H1 (cell line): ENCODE results near the gene SEMA3F. TPM values are rescaled to one million over a fixed set of nuclear protein-coding genes. Genes with fewer than 3 reads are reported as not detected.

ENCODE experiments used
- CTCF ChIA-PET: fragments of 300-600 bp; sonication (Branson Sonifier 250); formaldehyde crosslinking; loops from one replicate; lab custom pipeline; 2021; ENCODE audit not compliant: partially characterized antibody; lab: Charles Lee
- POLR2A ChIA-PET: fragments of 300-600 bp; sonication (Branson Sonifier 250); formaldehyde crosslinking; loops from one replicate; lab custom pipeline; 2021; ENCODE audit warnings: inconsistent platforms; ENCODE audit not compliant: partially characterized antibody; lab: Charles Lee
- DNase-seq, 2 experiments: peaks; one replicate each; pipeline versions ENCODE4 v3.0.0 to v3.0.0-alpha.2; 2010 to 2022; ENCODE audit warnings: low spot score in 2 of 2, low read depth in 1 of 2, mixed read lengths in 1 of 2
- FAIRE-seq: peaks from 2 replicates; lab custom pipeline; 2011; peaks lifted over from hg19 to GRCh38; lab: Jason Lieb, UNC
- H2AFZ ChIP-seq: 2 replicates; pipeline ENCODE4 v1.8.1; 2012; ENCODE audit warnings: low read length, inconsistent platforms
- H2AK5ac ChIP-seq: 2 replicates; pipeline ENCODE4 v1.6.1; 2013; ENCODE audit warnings: low read depth, low read length
- H2BK120ac ChIP-seq: replicated peaks from 2 replicates; pipeline ENCODE3; 2013; ENCODE audit warnings: low read depth, low read length, inconsistent platforms
- H2BK12ac ChIP-seq: 2 replicates; pipeline ENCODE4 v1.6.1; 2013; ENCODE audit warnings: low read depth, low read length
- H2BK15ac ChIP-seq: 2 replicates; pipeline ENCODE4 v1.6.1; 2013; ENCODE audit warnings: low read length
- H2BK20ac ChIP-seq: 2 replicates; pipeline ENCODE4 v1.6.1; 2013; ENCODE audit warnings: low read length
- H2BK5ac ChIP-seq: 2 replicates; pipeline ENCODE4 v1.6.1; 2013; ENCODE audit warnings: low read depth, low read length
- H3K14ac ChIP-seq: 2 replicates; pipeline ENCODE4 v1.6.1; 2013; ENCODE audit warnings: inconsistent platforms; ENCODE audit not compliant: insufficient read length
- H3K18ac ChIP-seq: 2 replicates; pipeline ENCODE4 v1.6.1; 2013; ENCODE audit warnings: low read length; ENCODE audit errors: extremely low read depth
- H3K23ac ChIP-seq: 2 replicates; pipeline ENCODE4 v1.6.1; 2013; ENCODE audit warnings: inconsistent platforms; ENCODE audit not compliant: insufficient read length
- H3K23me2 ChIP-seq: 2 replicates; pipeline ENCODE4 v1.6.1; 2013; ENCODE audit warnings: low read depth, low read length
- H3K27ac ChIP-seq: 2 replicates; pipeline ENCODE4 v1.6.1; 2011; ENCODE audit warnings: low read depth, low read length, inconsistent platforms
- H3K27me3 ChIP-seq, 4 experiments: replicated peaks in 1 of 4; 1 replicate in 1 of 4; 2 replicates in 3 of 4; pipeline versions ENCODE4 v1.6.1 to v1.8.1; 2011 to 2013; ENCODE audit warnings: low read length in 3 of 4, mild to moderate bottlenecking in 3 of 4, inconsistent platforms in 2 of 4, mixed read lengths in 2 of 4, moderate library complexity in 1 of 4; ENCODE audit not compliant: control insufficient read depth in 3 of 4, insufficient read depth in 3 of 4; ENCODE audit errors: extremely low read depth in 1 of 4
- H3K36me3 ChIP-seq, 4 experiments: 2 replicates each; pipeline versions ENCODE4 v1.6.1 to v1.8.1; 2011 to 2013; ENCODE audit warnings: mild to moderate bottlenecking in 4 of 4, low read length in 3 of 4, moderate library complexity in 2 of 4, control low read depth in 1 of 4, inconsistent platforms in 1 of 4; ENCODE audit not compliant: insufficient read depth in 4 of 4, control insufficient read depth in 2 of 4
- H3K4ac ChIP-seq: replicated peaks from 2 replicates; pipeline ENCODE3; 2013; ENCODE audit warnings: low read length, low read depth, mixed read lengths, inconsistent platforms; ENCODE audit not compliant: insufficient read length
- H3K4me1 ChIP-seq, 4 experiments: replicated peaks in 1 of 4; 1 replicate in 1 of 4; 2 replicates in 3 of 4; pipeline versions ENCODE4 v1.6.1 to v1.8.1; 2011 to 2013; ENCODE audit warnings: low read length in 3 of 4, inconsistent platforms in 2 of 4, mixed read lengths in 1 of 4; ENCODE audit not compliant: insufficient read depth in 4 of 4, control insufficient read depth in 3 of 4
- H3K4me2 ChIP-seq, 2 experiments: 2 replicates each; pipeline versions ENCODE4 v1.6.1 to v1.8.1; 2011 to 2013; ENCODE audit warnings: low read depth in 2 of 2, low read length in 2 of 2, control low read depth in 1 of 2, inconsistent platforms in 1 of 2, mild to moderate bottlenecking in 1 of 2; ENCODE audit not compliant: insufficient read depth in 1 of 2
- H3K4me3 ChIP-seq, 4 experiments: fragments of 200-600, 300-600 bp in 1 of 4; sonication (generic), shearing (Covaris generic), sonication (Bioruptor Twin) in 1 of 4; 2 replicates each; pipeline versions ENCODE4 v1.5.1 to v1.8.1; 2011 to 2016; ENCODE audit warnings: low read length in 4 of 4, low read depth in 3 of 4, control low read depth in 2 of 4, inconsistent platforms in 2 of 4, mild to moderate bottlenecking in 2 of 4, mixed read lengths in 1 of 4, moderate library complexity in 1 of 4; ENCODE audit not compliant: insufficient read depth in 2 of 4; ENCODE audit errors: extremely low read depth in 1 of 4
- H3K56ac ChIP-seq: replicated peaks from 2 replicates; pipeline ENCODE3; 2013; ENCODE audit warnings: low read depth, mild to moderate bottlenecking, mixed read lengths, low read length, inconsistent platforms; ENCODE audit not compliant: insufficient read length
- H3K79me1 ChIP-seq: 2 replicates; pipeline ENCODE4 v1.6.1; 2013; ENCODE audit warnings: low read depth, low read length, control low read depth
- H3K79me2 ChIP-seq, 2 experiments: 2 replicates each; pipeline versions ENCODE4 v1.6.1 to v1.8.1; 2012 to 2013; ENCODE audit warnings: low read length in 2 of 2, mild to moderate bottlenecking in 2 of 2, inconsistent platforms in 1 of 2; ENCODE audit not compliant: insufficient read depth in 2 of 2, control insufficient read depth in 1 of 2
- H3K9ac ChIP-seq, 4 experiments: replicated peaks in 1 of 4; 1 replicate in 1 of 4; 2 replicates in 3 of 4; pipeline versions ENCODE4 v1.6.1 to v1.8.1; 2011 to 2013; ENCODE audit warnings: low read depth in 3 of 4, low read length in 3 of 4, control low read depth in 2 of 4, mild to moderate bottlenecking in 2 of 4, moderate library complexity in 2 of 4, inconsistent platforms in 1 of 4; ENCODE audit errors: extremely low read depth in 1 of 4
- H3K9me3 ChIP-seq, 2 experiments: 2 replicates each; pipeline versions ENCODE4 v1.6.1 to v1.8.1; 2012 to 2013; ENCODE audit warnings: mild to moderate bottlenecking in 2 of 2, moderate library complexity in 2 of 2, control low read depth in 1 of 2, inconsistent platforms in 1 of 2, low read depth in 1 of 2, low read length in 1 of 2, mixed read lengths in 1 of 2; ENCODE audit not compliant: insufficient read depth in 2 of 2
- H4K20me1 ChIP-seq, 2 experiments: replicated peaks in 1 of 2; 2 replicates each; pipeline versions ENCODE3 to v1.8.1; 2011 to 2013; ENCODE audit warnings: inconsistent platforms in 2 of 2, low read length in 2 of 2, mild to moderate bottlenecking in 1 of 2; ENCODE audit not compliant: insufficient read depth in 2 of 2, control insufficient read depth in 1 of 2
- H4K5ac ChIP-seq: 2 replicates; pipeline ENCODE4 v1.6.1; 2013; ENCODE audit warnings: low read length, low read depth, mixed read lengths, inconsistent platforms; ENCODE audit not compliant: insufficient read length
- H4K8ac ChIP-seq: 2 replicates; pipeline ENCODE4 v1.8.0; 2013; ENCODE audit warnings: mild to moderate bottlenecking, moderate library complexity, low read length, inconsistent platforms; ENCODE audit not compliant: insufficient read depth; ENCODE audit errors: extremely low read depth
- H4K91ac ChIP-seq: replicated peaks from 2 replicates; pipeline ENCODE3; 2013; ENCODE audit warnings: low read length, mixed read lengths, inconsistent platforms; ENCODE audit not compliant: insufficient read length
- CBX8 ChIP-seq: fragments of 300-800, 300-1000 bp; sonication (generic); IDR thresholded peaks from 2 replicates; pipeline ENCODE4 v1.7.1; 2016; ENCODE audit warnings: low read depth, low read length, borderline replicate concordance
- CEBPB ChIP-seq: IDR thresholded peaks from 2 replicates; pipeline ENCODE4 v1.6.1; 2012; ENCODE audit warnings: low read depth, low read length
- HDAC2 ChIP-seq, 2 experiments: fragments of 300-600 bp in 1 of 2; sonication (generic) in 1 of 2; IDR thresholded peaks; 2 replicates each; pipeline ENCODE4 v1.6.1; 2011 to 2012; ENCODE audit warnings: low read depth in 2 of 2, low read length in 2 of 2, mild to moderate bottlenecking in 2 of 2, moderate library complexity in 2 of 2, borderline replicate concordance in 1 of 2, inconsistent platforms in 1 of 2
- JUND ChIP-seq: IDR thresholded peaks from 2 replicates; pipeline ENCODE4 v1.6.1; 2011; ENCODE audit warnings: mild to moderate bottlenecking, improper control_type of control experiment, low read length
- KDM4A ChIP-seq: IDR thresholded peaks from one replicate; pipeline ENCODE4 v1.7.1; 2012; ENCODE audit warnings: low read depth, mild to moderate bottlenecking, moderate library complexity, low read length, inconsistent platforms; ENCODE audit not compliant: severe bottlenecking
- PHF8 ChIP-seq: fragments of 200-600 bp; sonication (generic); conservative IDR thresholded peaks from 2 replicates; pipeline ENCODE4 v1.7.1; 2012; ENCODE audit warnings: low read depth, mild to moderate bottlenecking, inconsistent platforms, low read length, moderate library complexity
- POLR2A ChIP-seq, 2 experiments: IDR thresholded peaks; 1 replicate in 1 of 2; 2 replicates in 1 of 2; pipeline ENCODE4 v1.6.1; 2011; ENCODE audit warnings: low read depth in 2 of 2, low read length in 2 of 2, mild to moderate bottlenecking in 2 of 2; ENCODE audit errors: control extremely low read depth in 1 of 2
- SIN3A ChIP-seq, 2 experiments: IDR thresholded peaks in 1 of 2; conservative IDR thresholded peaks in 1 of 2; 2 replicates each; pipeline ENCODE4 v1.6.1; 2011 to 2012; ENCODE audit warnings: low read length in 2 of 2, improper control_type of control experiment in 1 of 2, low read depth in 1 of 2, mild to moderate bottlenecking in 1 of 2
- SP1 ChIP-seq: IDR thresholded peaks from 2 replicates; pipeline ENCODE4 v1.6.1; 2011; ENCODE audit warnings: low read depth, low read length
- TEAD4 ChIP-seq: IDR thresholded peaks from 2 replicates; pipeline ENCODE4 v1.6.1; 2012; ENCODE audit warnings: low read depth, low read length, inconsistent platforms, mixed read lengths
- ZNF274 ChIP-seq: IDR thresholded peaks from 2 replicates; pipeline ENCODE4 v1.7.0; 2012; ENCODE audit warnings: low read length, borderline replicate concordance; ENCODE audit errors: extremely low read depth
- WGBS, 2 experiments: shearing (Covaris generic) in 1 of 2; methylation state at CpG; one replicate each; pipeline versions ENCODE4 v1.1.6 to v1.1.7; 2013 to 2015; ENCODE audit warnings: low lambda C conversion rate in 2 of 2, mixed read lengths in 2 of 2, inconsistent platforms in 1 of 2, low coverage in 1 of 2, missing lambda C conversion rate in 1 of 2; ENCODE audit not compliant: insufficient replicate concordance in 2 of 2, insufficient coverage in 1 of 2, insufficient read length in 1 of 2; ENCODE audit errors: extremely low coverage in 1 of 2, missing lambda C conversion rate in 1 of 2; 5-methylcytosine and 5-hydroxymethylcytosine counted together
- polyA plus RNA-seq, 7 experiments: library from polyadenylated mRNA; depleted of rRNA in 3 of 7; stranded (reverse) in 5 of 7; unstranded in 2 of 7; fragments of >200 nt in 5 of 7; fragments of 200-250 nt in 2 of 7; gene quantifications; 1 replicate in 5 of 7; 2 replicates in 1 of 7; 4 replicates in 1 of 7; pipeline versions ENCODE4 v1.2.1 to v1.2.3, GENCODE V29; 2011 to 2013; ENCODE audit warnings: missing spikeins in 2 of 7, mixed read lengths in 2 of 7
- total RNA-seq: library from RNA; stranded (reverse); fragmentation: NEBNext Ultra II Directional; extraction: Animal tissue kit (Norgen Biotek cat#: 25700); gene quantifications from 2 replicates; pipeline ENCODE4 v1.2.1, GENCODE V29; 2021
- TF ChIP-seq, protein P1 (sequence below): IDR thresholded peaks from 2 replicates; pipeline ENCODE4 v1.6.1; 2012; ENCODE audit warnings: low read length, inconsistent platforms

The SEMA3F gene
- total and polyA plus RNA-seq, 2 of the 8 experiments (the other 6 are each of a cell fraction or from before 2014, with no cell fraction given), result 20.3 to 37.0 TPM

DNA sequence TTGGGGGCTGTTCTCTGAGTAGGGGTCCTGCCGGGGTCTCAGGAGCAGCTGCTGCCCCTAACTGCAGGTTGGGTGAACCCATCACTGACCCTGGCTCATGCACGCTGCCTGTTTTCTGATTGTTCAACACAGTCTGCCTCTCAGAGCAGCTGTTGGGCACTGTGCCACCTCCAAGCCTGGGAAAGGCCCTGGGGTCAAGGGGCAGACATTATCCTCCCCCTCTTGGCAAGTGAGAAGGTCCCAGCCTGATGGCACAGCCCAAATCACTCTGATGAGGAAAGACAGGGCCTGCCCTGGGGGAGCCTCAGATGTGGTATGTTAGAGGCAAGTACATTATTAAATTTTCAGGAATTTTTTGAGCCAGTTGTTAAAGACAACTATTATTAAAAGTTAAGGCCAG is 22.2 kb downstream of the SEMA3F start:
- Histone ChIP-seq H3K27ac (no peak overlapping the region), H2BK15ac (no peak overlapping the region), H4K8ac (no peak overlapping the region; the same call in 1 of the 2 replicates), H3K36me3 (peaks cover 10 to 30% (median 16%) of the 10 kb centered on the region in 4 experiments), H3K9me3 (no peaks in the 10 kb centered on the region), H3K4me3 (no peak overlapping the region), H3K9ac (no peak overlapping the region), H4K5ac (no peak overlapping the region), H2AK5ac (no peak overlapping the region), H2BK20ac (no peak overlapping the region), H2BK12ac (no peak overlapping the region), H2BK120ac (no peak overlapping the region), H3K79me1 (no peaks in the 10 kb centered on the region), H3K23ac (no peak overlapping the region), H3K23me2 (no peaks in the 10 kb centered on the region), H3K14ac (no peak overlapping the region), H3K79me2 (no peaks in the 10 kb centered on the region), H3K4me2 (no peak overlapping the region), H3K18ac (no peak overlapping the region), H2AFZ (no peak overlapping the region), H3K4ac (no peak overlapping the region), H4K91ac (no peak overlapping the region), H3K56ac (no peak overlapping the region), H3K27me3 (no peaks in the 10 kb centered on the region), H3K4me1 (no peaks in the 10 kb centered on the region; a peak in 2 of 7 replicates), H2BK5ac (no peak overlapping the region), H4K20me1 (peaks cover 4 to 11% of the 10 kb centered on the region in 2 experiments)
- FAIRE-seq (no peak), DNase-seq (no peak)
- CTCF ChIA-PET, result interaction anchor here (1.6 to 25.0 kb wide), 4 partner anchors 13 to 83 kb away, joined by 3 to 591 read pairs (median 244); partner anchors contain the start of gene GNAT1
- POLR2A ChIA-PET, result interaction anchor here (0.7 to 3.5 kb wide), 5 partner anchors 20 to 60 kb away, joined by 3 to 16 read pairs (median 3); partner anchors contain the start of gene SLC38A3
- WGBS, 2 experiments, result 94% methylated on average over 2 of the region's 2 CpGs; no CpG with 5 or more reads in 1 of the 2 experiments
- TF ChIP-seq, protein P1, sequence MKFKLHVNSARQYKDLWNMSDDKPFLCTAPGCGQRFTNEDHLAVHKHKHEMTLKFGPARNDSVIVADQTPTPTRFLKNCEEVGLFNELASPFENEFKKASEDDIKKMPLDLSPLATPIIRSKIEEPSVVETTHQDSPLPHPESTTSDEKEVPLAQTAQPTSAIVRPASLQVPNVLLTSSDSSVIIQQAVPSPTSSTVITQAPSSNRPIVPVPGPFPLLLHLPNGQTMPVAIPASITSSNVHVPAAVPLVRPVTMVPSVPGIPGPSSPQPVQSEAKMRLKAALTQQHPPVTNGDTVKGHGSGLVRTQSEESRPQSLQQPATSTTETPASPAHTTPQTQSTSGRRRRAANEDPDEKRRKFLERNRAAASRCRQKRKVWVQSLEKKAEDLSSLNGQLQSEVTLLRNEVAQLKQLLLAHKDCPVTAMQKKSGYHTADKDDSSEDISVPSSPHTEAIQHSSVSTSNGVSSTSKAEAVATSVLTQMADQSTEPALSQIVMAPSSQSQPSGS, result no peak
- TF ChIP-seq JUND, result no peak
- no peak for TF ChIP-seq KDM4A
- no peak for TF ChIP-seq PHF8
- TF ChIP-seq HDAC2 (IDR thresholded peaks at IDR 0.05; ENCODE audit: borderline replicate concordance in 1 of 2, low read depth in 2 of 2, low read length in 2 of 2), result no peak
- TF ChIP-seq ZNF274, result no peak
- no peak for TF ChIP-seq CEBPB
- TF ChIP-seq SP1, result no peak
- no peak for TF ChIP-seq CBX8
- TF ChIP-seq POLR2A (IDR thresholded peaks at IDR 0.05; ENCODE audit: control extremely low read depth in 1 of 2, low read depth in 2 of 2, low read length in 2 of 2), result no peak
- TF ChIP-seq SIN3A (conservative IDR thresholded peaks at IDR 0.05 in 1 of 2, IDR thresholded peaks at IDR 0.05 in 1 of 2; ENCODE audit: low read depth in 1 of 2, low read length in 2 of 2), result no peak
- TF ChIP-seq TEAD4, result no peak
